Iris pigment epithelial cell (primary cell): ENCODE results near the gene FTCDNL1.

ENCODE experiments used
- DNase-seq: peaks from one replicate; pipeline ENCODE4 v3.0.0-alpha.2; 2011; ENCODE audit warnings: low read depth

The FTCDNL1 gene

GRCh38 chr2:199742884-199743283, 108.1 kb downstream of the FTCDNL1 start:
- DNase-seq: no peak

- no peak for DNase-seq
These were observed 110.9 kb downstream of the FTCDNL1 start for GRCh38 chr2:199740111-199740428.

DNA sequence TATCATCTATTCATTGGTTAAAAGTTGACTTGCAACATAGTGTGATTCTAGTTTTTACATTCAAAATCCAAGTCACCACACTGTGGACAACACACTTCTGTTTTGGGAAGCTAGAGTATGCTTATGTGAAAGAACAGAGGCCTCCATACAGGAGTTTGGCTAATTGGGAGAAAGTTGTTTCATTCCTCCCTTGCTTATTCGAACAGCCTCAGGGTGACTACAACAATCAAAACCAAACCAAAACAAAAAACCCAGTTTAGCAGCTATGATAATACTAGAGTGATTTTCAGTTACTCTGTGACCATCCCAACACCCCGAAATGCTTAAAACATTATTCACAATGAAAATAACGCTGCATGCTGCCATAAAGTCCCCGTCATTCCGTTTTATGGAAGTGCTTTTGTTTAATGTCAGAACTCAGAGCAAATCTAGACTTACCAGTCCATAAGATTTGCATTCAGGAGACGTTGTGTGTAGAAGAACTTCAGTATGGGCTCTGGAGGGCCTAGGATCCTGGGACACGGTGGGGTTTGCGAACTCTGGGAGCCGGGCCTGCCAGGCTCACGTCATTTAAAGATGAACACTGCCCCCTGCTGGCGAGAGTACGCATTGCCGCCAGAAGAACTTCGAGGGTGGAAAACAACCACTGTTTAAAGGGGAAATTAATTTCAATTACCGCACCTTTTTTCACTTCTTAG, 111.4 kb downstream of the FTCDNL1 start:
- DNase-seq: peak; percentile 58

DNA sequence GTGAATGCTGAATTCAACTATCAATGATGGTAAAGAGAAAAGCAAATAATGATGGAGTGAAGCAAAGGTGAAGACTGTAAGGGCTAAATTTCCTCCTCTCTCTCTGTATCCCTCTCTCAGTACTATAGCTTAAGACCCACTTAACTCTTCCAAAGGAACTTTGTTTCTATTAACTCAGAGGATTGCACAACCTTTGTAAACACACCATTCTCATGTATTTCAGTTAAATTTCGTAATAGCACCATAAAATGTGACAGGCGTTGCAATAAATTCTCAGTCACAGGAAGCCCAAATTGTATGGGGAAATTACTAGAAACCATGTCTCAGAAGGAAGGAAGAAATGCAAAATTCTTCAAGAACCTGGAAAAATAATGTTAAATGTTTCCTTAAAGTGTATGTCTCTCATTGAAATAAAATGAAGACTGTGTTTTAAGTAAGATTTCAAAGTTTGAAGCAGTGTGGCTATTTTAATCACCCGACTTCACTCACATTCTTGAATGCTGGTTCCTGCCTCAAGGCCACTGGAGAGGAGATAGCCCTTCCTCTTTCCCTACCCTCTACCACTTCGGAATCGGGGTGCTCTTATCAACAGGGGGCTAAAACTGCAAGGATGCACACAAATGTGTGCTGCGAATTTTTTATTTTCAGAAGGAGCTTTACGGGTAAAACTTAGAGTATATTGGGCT, 112.1 kb downstream of the FTCDNL1 start:
- peak; percentile 82 for DNase-seq

- no peak for DNase-seq
These were observed 116.3 kb downstream of the FTCDNL1 start for GRCh38 chr2:199734651-199735050.

DNA sequence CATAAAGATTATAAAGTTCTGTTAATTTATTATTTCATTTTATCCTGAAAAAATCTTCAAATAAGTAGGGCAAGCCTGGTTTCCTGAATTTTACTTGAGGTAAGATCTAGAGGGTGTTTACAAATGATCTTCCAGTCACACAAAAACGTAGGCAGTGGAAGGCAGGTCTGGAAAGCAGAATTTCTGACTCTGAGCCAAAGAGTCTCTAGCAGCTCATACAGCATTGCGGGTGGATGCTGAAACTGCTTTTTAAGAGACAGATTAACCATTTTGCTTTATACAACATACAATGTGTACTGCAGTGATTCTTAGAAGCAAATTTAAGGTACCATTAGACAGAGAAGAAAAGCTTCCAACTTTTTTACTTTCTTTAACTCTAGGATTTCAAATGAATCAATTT, 117.0 kb downstream of the FTCDNL1 start:
- no peak for DNase-seq

- DNase-seq: no peak
These were observed 123.2 kb downstream of the FTCDNL1 start for GRCh38 chr2:199727801-199728200.

- no peak for DNase-seq
These were observed 123.7 kb downstream of the FTCDNL1 start for GRCh38 chr2:199727306-199727705.

DNA sequence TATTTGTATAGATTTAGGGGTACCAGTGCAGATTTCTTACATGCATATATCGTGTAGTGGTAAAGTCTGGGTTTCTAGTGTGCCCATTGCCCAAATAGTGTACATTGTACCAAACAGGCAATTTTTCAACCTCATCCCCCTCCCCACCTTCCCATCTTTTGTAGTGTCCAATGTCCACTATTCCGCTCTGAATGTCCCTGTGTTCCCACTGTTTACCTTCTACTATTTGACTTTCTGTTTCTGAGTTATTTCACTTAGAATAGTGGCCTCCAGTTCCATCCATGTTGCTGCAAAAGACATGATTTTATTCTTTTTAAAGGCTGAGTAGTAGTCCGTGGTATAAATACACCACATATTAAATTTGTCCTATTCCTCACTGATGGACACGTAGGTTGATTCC, 132.9 kb downstream of the FTCDNL1 start:
- DNase-seq: no peak

DNA sequence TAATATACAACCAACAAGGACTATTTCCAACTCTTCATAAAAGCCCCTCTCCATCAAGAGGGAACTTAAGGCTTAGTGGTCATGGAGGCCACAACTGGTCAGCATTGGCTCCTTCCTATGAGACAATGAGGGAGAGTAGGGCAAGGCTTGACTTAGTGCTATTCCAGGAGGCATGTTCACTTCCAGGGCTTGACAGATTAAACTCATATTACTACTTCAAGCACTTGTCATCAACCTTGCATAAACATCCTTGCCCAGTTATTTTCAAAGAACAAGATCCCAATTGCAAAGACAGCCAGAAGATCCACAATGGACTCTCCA, 133.4 kb downstream of the FTCDNL1 start:
- DNase-seq: no peak

DNA sequence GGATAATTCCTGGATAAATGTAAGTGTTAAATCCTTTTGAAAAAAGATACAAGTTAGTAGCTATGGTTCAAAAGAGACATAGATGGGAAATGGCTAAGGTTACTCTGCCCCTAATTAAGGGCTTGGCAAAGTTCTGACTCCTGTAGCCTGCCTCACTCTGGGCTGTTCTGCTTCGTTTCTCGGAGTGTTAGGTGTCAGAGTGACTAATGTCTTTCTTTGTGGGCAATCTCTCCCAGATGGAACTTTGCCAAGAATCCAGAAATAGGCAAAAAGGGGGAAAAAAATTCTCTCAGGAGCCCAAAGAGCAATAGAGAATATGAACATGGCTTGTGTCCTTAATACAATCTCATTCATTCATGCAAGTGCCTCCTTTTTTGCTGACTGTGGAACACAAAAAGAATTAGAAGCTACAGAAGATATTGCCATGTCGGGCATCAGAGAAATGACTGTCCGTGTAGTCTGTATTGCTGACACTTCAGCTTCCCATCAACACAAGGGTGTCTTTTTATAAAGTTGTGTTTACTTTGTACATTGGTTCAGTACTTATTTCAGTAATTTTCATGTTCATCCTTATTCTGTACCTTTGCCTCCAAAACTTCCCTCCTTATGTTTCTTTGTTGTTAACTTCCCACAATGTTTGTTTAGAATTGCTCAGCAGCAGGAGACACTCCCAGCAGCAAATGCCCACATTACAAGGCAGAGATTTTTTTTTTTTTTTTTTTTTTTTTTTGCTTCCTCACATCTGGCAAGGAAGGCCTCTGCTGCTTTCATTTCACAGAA, 134.0 kb downstream of the FTCDNL1 start:
- DNase-seq: no peak

DNA sequence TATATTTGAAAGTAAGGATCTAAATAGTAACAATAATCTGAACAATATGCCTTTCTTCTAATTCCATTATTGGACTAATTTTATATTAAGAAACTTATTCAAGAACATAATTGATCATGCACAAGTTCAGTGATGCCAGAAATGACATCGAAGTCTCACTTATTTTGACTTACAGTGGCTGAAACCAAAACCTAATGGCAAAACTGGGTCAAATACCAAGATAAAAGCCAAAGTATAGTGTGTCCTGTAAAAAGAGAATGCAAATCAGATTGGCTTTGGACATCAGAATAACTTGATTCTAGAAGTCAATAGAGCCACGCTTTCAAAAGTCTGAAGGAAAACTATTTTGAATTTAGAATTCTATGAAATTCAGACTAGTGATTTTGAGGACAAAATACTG, 137.2 kb downstream of the FTCDNL1 start:
- no peak for DNase-seq

- DNase-seq: no peak
These were observed 140.4 kb downstream of the FTCDNL1 start for GRCh38 chr2:199710551-199710950.
